Mononuclear cell (primary cell): Measurements from ENCODE around the gene SNW1. TPM values are rescaled to one million over a fixed set of nuclear protein-coding genes. Genes with fewer than 3 reads are reported as not detected.

ENCODE experiments used
- H3K27me3 ChIP-seq: 2 replicates; pipeline ENCODE4 v1.6.0; 2011; ENCODE audit warnings: low read length, control low read depth; ENCODE audit not compliant: insufficient read depth
- H3K4me1 ChIP-seq: 2 replicates; pipeline ENCODE4 v1.5.1; 2011; ENCODE audit warnings: mild to moderate bottlenecking, low read length, control low read depth; ENCODE audit not compliant: insufficient read depth
- H3K4me3 ChIP-seq: 2 replicates; pipeline ENCODE4 v1.5.1; 2011; ENCODE audit warnings: mild to moderate bottlenecking, low read length, moderate library complexity
- H3K9me3 ChIP-seq: 2 replicates; pipeline ENCODE4 v1.5.1; 2011; ENCODE audit warnings: low read depth, mild to moderate bottlenecking, control low read depth, low read length
- total RNA-seq: library from RNA; depleted of rRNA; stranded (reverse); fragments of >200 nt; gene quantifications from one replicate; pipeline ENCODE4 v1.2.3, GENCODE V29; 2012

The SNW1 gene
- total RNA-seq, 1 donor, result 111 TPM

DNA sequence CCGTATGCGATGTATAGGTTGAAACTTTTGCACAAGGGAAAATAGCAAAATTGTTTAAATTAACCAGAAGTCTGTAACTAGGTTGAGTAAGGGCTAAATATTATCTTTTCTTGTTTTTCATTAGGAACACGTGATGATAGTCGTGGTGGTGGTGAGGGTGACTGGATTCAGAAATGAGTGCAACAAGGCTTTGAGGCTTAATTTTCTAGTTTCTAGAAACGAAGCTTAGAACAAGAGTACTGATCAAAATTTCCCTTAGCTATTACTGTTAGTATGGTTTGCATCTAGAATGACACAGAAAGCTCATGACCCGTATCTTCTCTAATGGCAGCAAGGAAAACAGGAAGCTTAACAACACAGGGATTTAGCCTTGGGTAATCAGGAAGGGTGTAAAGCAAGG, 46.0 kb downstream of the SNW1 start:
- H3K4me1 ChIP-seq, result no peaks in the 10 kb centered on the region
- H3K27me3 ChIP-seq, result no peaks in the 10 kb centered on the region
- H3K4me3 ChIP-seq, result no peak overlapping the region
- H3K9me3 ChIP-seq, result no peaks in the 10 kb centered on the region

DNA sequence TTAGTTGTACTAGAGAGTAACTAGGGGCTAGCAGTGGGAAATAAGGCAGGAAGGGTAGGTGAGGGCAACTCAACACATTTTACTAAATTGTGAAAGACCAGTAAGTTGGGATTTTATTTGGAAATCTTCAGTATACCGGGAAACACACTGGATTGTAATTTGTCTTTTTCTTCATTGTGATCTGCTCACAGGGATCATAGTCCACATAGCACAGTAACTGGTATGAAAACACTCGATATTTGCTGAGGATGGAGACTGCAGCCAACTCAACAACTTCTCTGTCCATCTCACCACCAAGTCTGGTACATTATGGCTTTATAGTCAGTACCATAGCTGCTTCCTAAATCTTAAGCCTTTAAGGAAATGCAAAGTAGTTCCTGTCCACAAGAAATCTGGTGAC, 50.6 kb downstream of the SNW1 start:
- Histone ChIP-seq H3K4me1 (peaks cover 23% of the 10 kb centered on the region), H3K27me3 (no peaks in the 10 kb centered on the region), H3K4me3 (no peak overlapping the region), H3K9me3 (no peaks in the 10 kb centered on the region)

DNA sequence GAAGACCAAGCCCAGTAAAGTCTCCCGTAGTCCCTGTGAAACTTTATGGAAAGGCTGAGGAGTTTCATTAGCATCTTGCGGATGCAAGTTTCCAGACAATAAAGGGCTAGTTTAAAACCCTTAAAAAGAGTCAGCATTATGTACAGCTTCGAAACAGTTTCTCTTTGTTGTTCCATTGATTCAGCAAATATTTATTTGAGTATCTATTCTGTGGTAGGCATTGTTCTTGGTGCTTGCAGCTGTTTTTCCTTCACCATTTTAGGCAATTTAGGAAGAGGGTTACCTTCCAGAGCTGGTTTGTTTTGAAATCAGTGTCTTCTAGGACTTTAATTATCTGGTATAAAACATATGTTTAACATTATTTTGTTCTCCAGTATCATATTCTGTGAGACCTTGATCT, 51.5 kb downstream of the SNW1 start:
- H3K9me3 ChIP-seq, result no peaks in the 10 kb centered on the region
- H3K27me3 ChIP-seq, result no peaks in the 10 kb centered on the region
- H3K4me3 ChIP-seq, result no peak overlapping the region
- H3K4me1 ChIP-seq, result peaks cover 23% of the 10 kb centered on the region

DNA sequence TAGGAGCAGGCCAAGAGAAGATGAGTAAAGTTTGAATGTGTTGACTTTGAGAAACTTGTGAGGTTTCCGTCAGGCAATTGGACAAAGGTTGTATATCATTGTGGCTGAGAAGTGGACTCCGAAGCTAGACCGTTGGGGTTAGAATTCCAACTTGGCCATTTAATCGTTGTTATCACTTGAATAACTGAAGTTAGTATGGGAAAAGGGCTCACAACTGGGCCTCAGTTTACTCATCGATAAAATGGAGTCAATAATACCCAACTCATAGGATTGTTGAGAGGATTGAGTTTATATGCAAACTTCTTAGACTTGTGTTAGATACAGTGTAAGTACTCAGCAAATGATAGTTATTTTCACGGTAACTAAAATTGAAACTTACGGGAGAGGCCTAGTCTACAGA, 52.2 kb downstream of the SNW1 start:
- peak overlapping the region; percentile 96 for H3K4me3 ChIP-seq
- H3K4me1 ChIP-seq, result peaks cover 23% of the 10 kb centered on the region
- no peaks in the 10 kb centered on the region for H3K27me3 ChIP-seq
- no peaks in the 10 kb centered on the region for H3K9me3 ChIP-seq

DNA sequence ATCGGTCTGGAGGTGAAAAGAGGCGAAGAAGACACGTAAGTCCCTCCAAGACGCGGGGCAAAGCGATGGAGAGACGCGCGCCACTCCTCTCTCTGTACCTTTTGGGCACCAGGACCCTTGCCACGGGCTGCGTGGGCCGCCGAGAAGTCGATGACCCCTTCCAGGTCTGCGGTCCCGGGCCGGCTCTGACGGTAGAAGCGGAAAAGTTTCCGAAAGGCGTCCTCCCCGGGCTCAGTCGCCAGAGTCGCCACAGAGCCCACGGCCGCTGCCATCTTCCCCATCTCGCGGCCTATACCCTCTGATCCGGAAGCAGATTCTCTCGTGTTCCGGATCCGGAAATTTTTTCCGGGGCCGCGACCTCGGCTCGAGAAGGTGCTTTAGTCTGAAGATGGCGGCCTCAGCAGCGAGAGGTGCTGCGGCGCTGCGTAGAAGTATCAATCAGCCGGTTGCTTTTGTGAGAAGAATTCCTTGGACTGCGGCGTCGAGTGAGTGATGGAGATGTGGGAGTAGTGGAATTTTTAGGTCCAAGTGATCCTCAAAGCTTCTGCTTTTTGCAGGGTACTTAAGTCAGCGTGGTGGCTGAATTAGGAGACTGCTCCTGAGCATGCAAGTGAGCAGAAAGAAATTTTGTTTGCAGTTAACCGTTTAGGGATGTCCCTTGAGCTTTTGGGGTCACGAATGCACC, 53.1 kb downstream of the SNW1 start, which contains the start of the genes ALKBH1 and SLIRP:
Gene ALKBH1 (minus strand): TSS at position 300 of the 685 bp plus-strand sequence. CDS start 19 bp downstream, at position 281.
Gene SLIRP (plus strand): TSS at position 380 of the 685 bp plus-strand sequence. CDS start 9 bp downstream, at position 389.
- no peaks in the 10 kb centered on the region for H3K27me3 ChIP-seq
- peak within 1 kb of the TSS; percentile 96 for H3K4me3 ChIP-seq
- H3K9me3 ChIP-seq, result no peaks in the 10 kb centered on the region
- H3K4me1 ChIP-seq, result peaks cover 23% of the 10 kb centered on the region

DNA sequence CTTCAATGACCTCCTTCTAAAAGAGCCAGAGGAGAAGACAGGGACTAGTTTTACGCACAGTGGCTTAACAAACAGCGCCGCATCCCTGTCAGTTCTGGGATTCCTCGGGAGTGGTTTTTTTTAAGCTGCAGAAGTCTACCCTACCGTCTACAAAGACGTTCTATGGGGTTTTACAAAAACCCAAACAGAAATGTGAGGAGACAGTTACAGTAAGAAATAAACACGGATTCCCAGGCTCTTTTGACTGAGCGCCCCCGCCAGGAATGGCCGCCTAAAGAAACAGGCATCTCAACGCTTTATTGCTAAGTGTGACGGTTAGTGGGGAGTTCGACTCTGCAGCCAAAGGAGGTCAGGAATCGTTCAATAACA, 53.6 kb downstream of the SNW1 start:
- peaks cover 23% of the 10 kb centered on the region for H3K4me1 ChIP-seq
- peak overlapping the region; percentile 96 for H3K4me3 ChIP-seq
- H3K9me3 ChIP-seq, result no peaks in the 10 kb centered on the region
- H3K27me3 ChIP-seq, result no peaks in the 10 kb centered on the region

DNA sequence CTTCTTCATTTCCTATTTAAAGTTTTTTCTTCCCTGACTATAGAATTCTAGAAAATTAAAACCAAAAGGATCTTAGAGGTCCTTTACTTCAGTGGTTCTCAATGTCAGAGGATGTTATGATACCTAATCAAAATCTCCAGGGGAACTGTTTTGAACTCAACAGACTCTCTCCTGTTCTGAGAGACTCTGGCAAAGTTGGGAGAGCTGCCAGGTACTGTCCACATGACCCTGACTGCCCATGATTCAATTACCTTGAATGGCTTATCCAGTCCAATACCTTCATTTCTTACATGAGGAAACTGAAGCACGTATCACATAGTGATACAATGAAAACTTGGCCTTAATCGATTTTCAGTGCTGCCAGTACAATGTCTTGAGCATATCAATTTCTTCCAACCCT, 69.7 kb downstream of the SNW1 start:
- Histone ChIP-seq H3K9me3 (no peaks in the 10 kb centered on the region), H3K4me1 (no peaks in the 10 kb centered on the region), H3K27me3 (no peaks in the 10 kb centered on the region), H3K4me3 (no peak overlapping the region)

DNA sequence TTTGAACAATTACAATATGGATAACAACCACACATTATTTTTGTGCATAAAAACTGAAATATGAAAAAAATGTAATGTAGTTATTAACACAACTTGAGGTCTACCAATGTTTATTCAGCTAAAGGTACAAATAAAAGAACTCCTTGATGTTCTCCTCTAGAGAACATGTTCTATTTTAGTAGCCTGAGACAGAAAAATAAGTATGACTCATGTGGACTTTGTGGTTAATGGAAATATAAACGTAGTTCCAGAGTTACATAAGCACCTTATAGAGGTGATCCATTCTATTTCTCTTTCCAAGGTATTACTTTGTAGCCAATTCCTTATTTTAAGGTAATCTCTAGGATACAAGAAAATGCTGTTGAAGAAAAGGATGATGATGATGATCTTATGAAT, 78.8 kb downstream of the SNW1 start:
- Histone ChIP-seq H3K4me1 (no peaks in the 10 kb centered on the region), H3K9me3 (no peaks in the 10 kb centered on the region), H3K27me3 (no peaks in the 10 kb centered on the region)

DNA sequence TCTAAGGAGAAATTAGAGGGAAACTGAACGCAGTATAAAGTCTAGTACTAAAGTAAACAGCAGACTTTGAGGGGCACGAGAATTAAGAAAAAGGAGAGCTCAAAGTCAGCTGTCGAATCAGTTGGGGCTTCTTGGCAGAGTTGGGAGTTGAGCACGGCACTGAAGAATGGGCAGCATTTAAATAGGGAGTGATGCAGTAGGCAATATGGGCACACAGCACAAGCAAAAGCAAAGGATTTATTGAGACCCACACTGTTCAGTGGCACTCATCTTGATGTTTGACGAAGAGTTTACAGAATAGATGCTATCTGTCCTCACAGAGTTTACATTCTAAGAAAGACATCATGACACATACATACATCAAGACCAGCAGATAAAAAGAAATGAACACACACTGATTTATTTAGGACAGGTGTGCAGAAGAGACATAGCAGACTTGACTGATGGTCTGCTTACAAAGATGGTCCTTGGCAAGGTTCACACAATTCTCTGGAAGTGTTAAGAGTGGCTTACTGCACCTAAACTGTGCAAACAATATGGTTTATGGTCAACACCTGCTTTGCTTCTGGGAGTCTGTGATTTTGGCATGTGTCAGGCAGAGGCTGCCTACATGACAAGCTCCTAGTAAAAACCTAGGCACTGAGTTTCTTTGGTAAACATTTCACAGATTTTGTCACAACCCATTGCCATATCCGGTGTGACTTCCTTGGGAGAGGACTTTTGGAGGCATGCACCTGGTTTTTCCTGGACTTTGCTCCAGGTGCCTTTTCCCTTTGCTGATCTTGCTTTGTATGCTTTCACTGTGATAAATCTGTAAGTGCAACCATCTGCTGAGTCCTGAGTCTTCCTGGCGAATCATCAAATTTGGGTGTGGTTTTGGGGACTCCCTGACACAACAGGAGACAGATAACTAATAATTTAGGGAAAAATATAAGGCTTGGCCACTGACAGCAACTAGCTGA, 79.5 kb downstream of the SNW1 start:
- Histone ChIP-seq H3K9me3 (no peaks in the 10 kb centered on the region), H3K27me3 (no peaks in the 10 kb centered on the region), H3K4me3 (no peak overlapping the region)

More for the DNA sequence above, 78.8 kb downstream of the SNW1 start:
- H3K4me3 ChIP-seq, result no peak overlapping the region

DNA sequence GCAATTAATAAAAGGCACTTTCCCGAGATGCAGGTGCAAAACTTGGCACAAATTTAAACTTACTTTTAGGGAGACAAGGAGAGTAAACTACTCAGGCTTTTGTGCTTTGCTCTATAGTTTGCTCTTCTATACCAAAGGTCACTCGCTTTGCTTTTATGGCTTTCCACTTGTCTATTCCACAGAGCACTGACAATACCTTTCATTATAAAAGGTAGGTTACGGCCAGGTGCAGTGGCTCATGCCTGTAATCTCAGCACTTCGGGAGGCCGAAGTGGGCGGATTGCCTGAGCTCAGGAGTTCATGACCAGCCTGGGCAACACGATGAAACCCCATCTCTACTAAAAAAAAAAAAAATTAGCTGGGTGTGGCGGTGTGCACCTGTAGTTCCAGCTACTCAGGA, 86.0 kb downstream of the SNW1 start:
- H3K4me1 ChIP-seq, result no peaks in the 10 kb centered on the region

More for the DNA sequence above, 79.5 kb downstream of the SNW1 start:
- no peaks in the 10 kb centered on the region for H3K4me1 ChIP-seq

DNA sequence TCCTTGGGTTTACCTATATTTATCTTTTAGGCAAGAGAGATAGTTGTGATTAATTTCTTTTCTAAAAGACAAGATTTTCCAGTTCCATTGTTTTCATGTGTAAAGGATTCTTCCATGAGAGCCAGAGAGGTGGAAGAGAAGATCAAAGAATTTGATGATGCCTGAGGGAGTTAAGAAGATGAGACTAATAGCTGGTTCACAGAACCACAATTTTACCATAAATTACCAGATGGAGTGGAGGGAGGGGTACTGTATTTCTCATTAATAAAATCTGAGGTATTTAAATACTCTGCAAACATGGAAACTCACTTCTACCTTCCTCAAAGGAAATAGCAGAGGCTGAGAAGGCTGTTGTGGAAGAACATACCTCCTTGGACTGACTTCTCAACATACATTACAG, 87.8 kb downstream of the SNW1 start:
- Histone ChIP-seq H3K4me3 (no peak overlapping the region), H3K27me3 (no peaks in the 10 kb centered on the region), H3K9me3 (no peaks in the 10 kb centered on the region), H3K4me1 (peaks cover 2% of the 10 kb centered on the region)

More for the DNA sequence above, 86.0 kb downstream of the SNW1 start:
- no peak overlapping the region for H3K4me3 ChIP-seq
- no peaks in the 10 kb centered on the region for H3K27me3 ChIP-seq
- no peaks in the 10 kb centered on the region for H3K9me3 ChIP-seq

Other genes starting within 250 kb of the SNW1 start
- 33.6 TPM for gene SPTLC2, start 144.5 kb downstream of the SNW1 start, total RNA-seq
- 5.9 TPM for gene ALKBH1, start 53.1 kb downstream of the SNW1 start, total RNA-seq
- 22.0 TPM for gene SLIRP, start 53.1 kb downstream of the SNW1 start, total RNA-seq
- gene ADCK1, start 39.0 kb upstream of the SNW1 start, total RNA-seq, result 1.4 TPM